Measurements from ENCODE around the gene ESYT1. TPM values are rescaled to one million over a fixed set of nuclear protein-coding genes. Genes with fewer than 3 reads are reported as not detected.

Gene ESYT1
- polyA plus RNA-seq, 1 donor from 2014 or later = 19.6 TPM

GRCh38 chr12:56104109-56104814 is 23.8 kb upstream of the ESYT1 start, which contains the start of gene PA2G4:
Gene PA2G4 (plus strand): TSS chr12:56104559. CDS start chr12:56104738, 179 bp downstream.
- H3K9me3 ChIP-seq (ENCODE audit: low read length) = no peaks in the 10 kb centered on the region
- H3K4me3 ChIP-seq (ENCODE audit: low read length) = peak within 1 kb of the TSS; percentile 97
- H3K79me2 ChIP-seq (replicated peaks; ENCODE audit: insufficient read depth, low read length) = peaks cover 24% of the 10 kb centered on the region
- H4K20me1 ChIP-seq (ENCODE audit: insufficient read depth) = no peaks in the 10 kb centered on the region
- peak within 1 kb of the TSS; percentile 89 for H3K4me2 ChIP-seq (ENCODE audit: low read length)
- H2AFZ ChIP-seq (ENCODE audit: low read depth, low read length) = peak within 1 kb of the TSS; percentile 60
- no peaks in the 10 kb centered on the region for H3K36me3 ChIP-seq (ENCODE audit: insufficient read depth, low read length)
- peak within 1 kb of the TSS; percentile 85 for H3K27ac ChIP-seq (ENCODE audit: low read length)
- no peaks in the 10 kb centered on the region for H3K9me2 ChIP-seq (ENCODE audit: insufficient read depth, low read length)
- TF ChIP-seq REST (IDR thresholded peaks at IDR 0.05; ENCODE audit: borderline replicate concordance) (no peak), EP300 (conservative IDR thresholded peaks at IDR 0.05; ENCODE audit: poor library complexity, severe bottlenecking) (peak; percentile 61), MXI1 (conservative IDR thresholded peaks at IDR 0.05; ENCODE audit: poor library complexity, severe bottlenecking) (peak; percentile 93), RAD21 (conservative IDR thresholded peaks at IDR 0.05) (peak; percentile 26), CTCF (IDR thresholded peaks at IDR 0.05; ENCODE audit: poor library complexity, severe bottlenecking) (no peak), TAF1 (IDR thresholded peaks at IDR 0.05; ENCODE audit: low read depth) (peak; percentile 20), SMC3 (conservative IDR thresholded peaks at IDR 0.05; ENCODE audit: poor library complexity) (peak; percentile 37), POLR2AphosphoS5 (IDR thresholded peaks at IDR 0.05) (peak; percentile 78), EZH2 (IDR thresholded peaks at IDR 0.05; ENCODE audit: borderline replicate concordance, insufficient read depth, low read length, poor library complexity, severe bottlenecking) (no peak)
- no peaks in the 10 kb centered on the region for H3K27me3 ChIP-seq (ENCODE audit: insufficient read depth, low read depth, low read length)
- H3F3A ChIP-seq (ENCODE audit: insufficient read depth, low read length, poor library complexity, severe bottlenecking) = no peaks in the 10 kb centered on the region
- peak within 1 kb of the TSS; percentile 86 for H3K9ac ChIP-seq (ENCODE audit: low read length)

- H2AFZ ChIP-seq (ENCODE audit: low read depth, low read length) = peak overlapping the region; percentile 60
- peak overlapping the region; percentile 86 for H3K9ac ChIP-seq (ENCODE audit: low read length)
- no peaks in the 10 kb centered on the region for H3K27me3 ChIP-seq (ENCODE audit: insufficient read depth, low read depth, low read length)
- no peak for TF ChIP-seq EP300 (conservative IDR thresholded peaks at IDR 0.05; ENCODE audit: poor library complexity, severe bottlenecking)
- no peak for TF ChIP-seq SMC3 (conservative IDR thresholded peaks at IDR 0.05; ENCODE audit: poor library complexity)
- no peak for TF ChIP-seq REST (IDR thresholded peaks at IDR 0.05; ENCODE audit: borderline replicate concordance)
- TF ChIP-seq POLR2AphosphoS5 (IDR thresholded peaks at IDR 0.05) = no peak
- TF ChIP-seq MXI1 (conservative IDR thresholded peaks at IDR 0.05; ENCODE audit: poor library complexity, severe bottlenecking) = peak; percentile 50
- peak overlapping the region; percentile 97 for H3K4me3 ChIP-seq (ENCODE audit: low read length)
- no peaks in the 10 kb centered on the region for H3K36me3 ChIP-seq (ENCODE audit: insufficient read depth, low read length)
- H3K9me2 ChIP-seq (ENCODE audit: insufficient read depth, low read length) = no peaks in the 10 kb centered on the region
- peaks cover 24% of the 10 kb centered on the region for H3K79me2 ChIP-seq (replicated peaks; ENCODE audit: insufficient read depth, low read length)
- H4K20me1 ChIP-seq (ENCODE audit: insufficient read depth) = no peaks in the 10 kb centered on the region
- H3F3A ChIP-seq (ENCODE audit: insufficient read depth, low read length, poor library complexity, severe bottlenecking) = no peaks in the 10 kb centered on the region
- peak overlapping the region; percentile 89 for H3K4me2 ChIP-seq (ENCODE audit: low read length)
- H3K9me3 ChIP-seq (ENCODE audit: low read length) = no peaks in the 10 kb centered on the region
- peak overlapping the region; percentile 85 for H3K27ac ChIP-seq (ENCODE audit: low read length)
Measured at GRCh38 chr12:56104815-56105608, 23.1 kb upstream of the ESYT1 start.
